H9 (cell line): ENCODE data around the gene SLC17A9. TPM values are rescaled to one million over a fixed set of nuclear protein-coding genes. Genes with fewer than 3 reads are reported as not detected.
A peak's percentile ranks its signal among the peaks of the same experiment; 100 is the strongest.

Experiments used
- DNase-seq: peaks from one replicate; pipeline ENCODE4 v3.0.0-alpha.2; 2017
- H2AFZ ChIP-seq: one replicate; pipeline ENCODE4 v1.6.1; 2013; ENCODE audit warnings: mild to moderate bottlenecking, low read length, control low read depth, moderate library complexity
- H2AK5ac ChIP-seq: 2 replicates; pipeline ENCODE4 v1.6.1; 2013; ENCODE audit warnings: low read length, control low read depth, mixed read lengths; ENCODE audit not compliant: insufficient read length
- H2BK120ac ChIP-seq: one replicate; pipeline ENCODE4 v1.6.1; 2013; ENCODE audit warnings: low read depth, mild to moderate bottlenecking, low read length, control low read depth, inconsistent platforms; ENCODE audit not compliant: poor library complexity, severe bottlenecking
- H2BK12ac ChIP-seq: 2 replicates; pipeline ENCODE4 v1.6.1; 2013; ENCODE audit warnings: low read length, control low read depth, mixed read lengths, low read depth; ENCODE audit not compliant: insufficient read length
- H2BK15ac ChIP-seq: 2 replicates; pipeline ENCODE4 v1.6.1; 2013; ENCODE audit warnings: low read depth, low read length, control low read depth
- H2BK20ac ChIP-seq: one replicate; pipeline ENCODE4 v1.6.1; 2013; ENCODE audit warnings: low read depth, mild to moderate bottlenecking, low read length, control low read depth, inconsistent platforms; ENCODE audit not compliant: poor library complexity, severe bottlenecking
- H2BK5ac ChIP-seq: 2 replicates; pipeline ENCODE4 v1.6.1; 2013; ENCODE audit warnings: low read length, control low read depth, mixed read lengths; ENCODE audit not compliant: insufficient read length
- H3K14ac ChIP-seq: 2 replicates; pipeline ENCODE4 v1.6.1; 2013; ENCODE audit warnings: low read length, control low read depth; ENCODE audit not compliant: insufficient read depth
- H3K18ac ChIP-seq: 2 replicates; pipeline ENCODE4 v1.6.1; 2013; ENCODE audit warnings: low read depth, mild to moderate bottlenecking, mixed read lengths, low read length, control low read depth; ENCODE audit not compliant: insufficient read length
- H3K23ac ChIP-seq: 2 replicates; pipeline ENCODE4 v1.6.1; 2013; ENCODE audit warnings: low read length, control low read depth, mixed read lengths, low read depth; ENCODE audit not compliant: insufficient read length
- H3K23me2 ChIP-seq: 2 replicates; pipeline ENCODE4 v1.6.1; 2013; ENCODE audit warnings: low read depth, mild to moderate bottlenecking, mixed read lengths, low read length, control low read depth; ENCODE audit not compliant: insufficient read length, poor library complexity, severe bottlenecking
- H3K27ac ChIP-seq: 2 replicates; pipeline ENCODE4 v1.5.1; 2013; ENCODE audit warnings: low read length, control low read depth, mixed read lengths, low read depth; ENCODE audit not compliant: insufficient read length
- H3K27me3 ChIP-seq: 2 replicates; pipeline ENCODE4 v1.6.1; 2013; ENCODE audit warnings: low read length, control low read depth, inconsistent platforms; ENCODE audit not compliant: insufficient read depth
- H3K4ac ChIP-seq: 2 replicates; pipeline ENCODE4 v1.6.1; 2013; ENCODE audit warnings: low read depth, mild to moderate bottlenecking, control low read depth, inconsistent platforms, low read length, moderate library complexity
- H3K4me1 ChIP-seq: 2 replicates; pipeline ENCODE4 v1.6.1; 2013; ENCODE audit warnings: low read length, control low read depth, inconsistent platforms; ENCODE audit not compliant: insufficient read depth
- H3K4me2 ChIP-seq: 2 replicates; pipeline ENCODE4 v1.6.1; 2013; ENCODE audit warnings: low read length, control low read depth, mixed read lengths; ENCODE audit not compliant: insufficient read length, insufficient read depth
- H3K56ac ChIP-seq: 2 replicates; pipeline ENCODE4 v1.6.1; 2013; ENCODE audit warnings: low read depth, mild to moderate bottlenecking, mixed read lengths, low read length, control low read depth; ENCODE audit not compliant: insufficient read length
- H3K79me1 ChIP-seq: 2 replicates; pipeline ENCODE4 v1.6.1; 2013; ENCODE audit warnings: low read depth, mild to moderate bottlenecking, moderate library complexity, low read length, control low read depth, inconsistent platforms; ENCODE audit not compliant: insufficient read depth, poor library complexity, severe bottlenecking
- H3K79me2 ChIP-seq: 2 replicates; pipeline ENCODE4 v1.6.1; 2013; ENCODE audit warnings: low read length, control low read depth, inconsistent platforms; ENCODE audit not compliant: insufficient read depth
- H3K9ac ChIP-seq: 2 replicates; pipeline ENCODE4 v1.6.1; 2013; ENCODE audit warnings: low read length, control low read depth, mixed read lengths; ENCODE audit not compliant: insufficient read length; ENCODE audit errors: extremely low read depth
- H3K9me3 ChIP-seq: one replicate; pipeline ENCODE4 v1.6.1; 2013; ENCODE audit warnings: low read depth, low read length, inconsistent platforms; ENCODE audit not compliant: control insufficient read depth
- H3T11ph ChIP-seq: one replicate; pipeline ENCODE4 v1.6.1; 2013; ENCODE audit warnings: mild to moderate bottlenecking, low read length, control low read depth, inconsistent platforms
- H4K20me1 ChIP-seq: one replicate; pipeline ENCODE4 v1.6.1; 2013; ENCODE audit not compliant: control insufficient read depth, insufficient read length, insufficient read depth
- H4K5ac ChIP-seq: 2 replicates; pipeline ENCODE4 v1.6.1; 2013; ENCODE audit warnings: low read depth, mild to moderate bottlenecking, mixed read lengths, low read length, control low read depth; ENCODE audit not compliant: insufficient read length
- H4K8ac ChIP-seq: replicated peaks from 2 replicates; pipeline ENCODE4 v1.6.1; 2013; ENCODE audit warnings: low read length, control low read depth, mixed read lengths, low read depth; ENCODE audit not compliant: insufficient read length
- H4K91ac ChIP-seq: 2 replicates; pipeline ENCODE4 v1.6.1; 2013; ENCODE audit warnings: low read depth, mild to moderate bottlenecking, moderate library complexity, mixed read lengths, low read length, control low read depth; ENCODE audit not compliant: insufficient read length
- H3K27ac Mint-ChIP-seq, 3 experiments: 2 replicates in 2 of 3; 3 replicates in 1 of 3; pipeline ENCODE4 v1.8.0; 2020 to 2021; ENCODE audit warnings: mixed read lengths in 3 of 3, mild to moderate bottlenecking in 1 of 3, moderate library complexity in 1 of 3
- H3K27me3 Mint-ChIP-seq: 2 replicates; pipeline ENCODE4 v1.8.0; 2021; ENCODE audit warnings: low read depth, mild to moderate bottlenecking, moderate library complexity, mixed read lengths
- H3K36me3 Mint-ChIP-seq, 3 experiments: 2 replicates in 2 of 3; 3 replicates in 1 of 3; pipeline ENCODE4 v1.8.0; 2020 to 2021; ENCODE audit warnings: low read depth in 3 of 3, mixed read lengths in 3 of 3; ENCODE audit not compliant: insufficient read depth in 1 of 3
- H3K4me1 Mint-ChIP-seq, 2 experiments: 2 replicates each; pipeline ENCODE4 v1.8.0; 2020; ENCODE audit warnings: mixed read lengths in 2 of 2
- H3K4me3 Mint-ChIP-seq, 2 experiments: 2 replicates in 1 of 2; 3 replicates in 1 of 2; pipeline ENCODE4 v1.8.0; 2020 to 2021; ENCODE audit warnings: mild to moderate bottlenecking in 2 of 2, mixed read lengths in 2 of 2, moderate library complexity in 1 of 2
- H3K9me3 Mint-ChIP-seq, 2 experiments: 2 replicates in 1 of 2; 3 replicates in 1 of 2; pipeline ENCODE4 v1.8.0; 2020; ENCODE audit warnings: mild to moderate bottlenecking in 2 of 2, mixed read lengths in 2 of 2, moderate library complexity in 1 of 2
- WGBS: extraction: QIAGEN DNeasy Blood & Tissue Kit; methylation state at CpG from one replicate; pipeline ENCODE4 v1.1.7; 2013; ENCODE audit warnings: missing lambda C conversion rate, low lambda C conversion rate, mixed read lengths; ENCODE audit not compliant: insufficient read length; ENCODE audit errors: extremely low coverage; 5-methylcytosine and 5-hydroxymethylcytosine counted together
- total RNA-seq: library from RNA; stranded (reverse); gene quantifications from 2 replicates; pipeline ENCODE4 v1.2.1, GENCODE V29; 2021
- TF ChIP-seq, protein P1 (sequence below): fragments of 200-600 bp; sonication (generic); conservative IDR thresholded peaks from 3 replicates; pipeline ENCODE4 v1.8.0; 2021; ENCODE audit warnings: antibody characterized with exemption, mild to moderate bottlenecking

SLC17A9 gene
- total RNA-seq, 1 experiment from 2014 or later: 20.9 TPM

DNA sequence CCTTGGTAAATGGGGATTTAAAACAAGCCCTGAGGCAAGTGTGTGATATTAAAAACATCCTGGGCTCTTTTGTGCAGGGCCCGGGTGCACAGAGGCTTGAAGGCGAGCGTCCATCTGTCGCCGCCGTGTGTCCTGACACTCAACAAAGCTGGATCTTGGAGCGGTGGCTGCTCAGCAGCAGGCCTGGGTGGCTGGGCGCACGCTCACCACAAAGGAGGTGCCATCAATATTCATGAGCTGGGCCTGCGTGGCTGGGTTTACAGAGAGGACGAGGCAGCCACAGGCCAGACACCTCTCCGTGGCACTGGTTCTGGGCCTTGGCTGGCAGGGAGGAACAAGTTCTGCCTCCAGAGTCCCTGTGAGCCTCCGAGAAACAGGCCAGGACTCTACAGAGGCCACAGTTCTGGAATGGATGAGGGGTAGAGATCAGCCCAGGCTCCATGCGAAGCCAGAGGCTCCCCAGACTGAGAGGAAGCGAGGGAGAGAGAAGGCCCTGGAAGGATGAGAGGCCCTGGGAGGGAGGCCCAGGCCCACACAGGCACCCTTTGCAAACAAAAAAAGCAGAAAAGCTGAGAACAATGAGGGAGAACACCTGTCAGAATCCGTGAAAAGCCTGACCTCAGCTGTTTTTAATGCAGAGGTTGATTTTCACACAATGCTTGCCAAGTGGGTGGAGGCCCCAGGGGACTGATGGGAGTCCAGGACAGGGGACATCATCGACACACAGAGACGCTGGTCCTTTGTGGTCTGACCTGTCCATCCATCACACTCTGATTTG lies 32.3 kb downstream of the SLC17A9 start:
- H3K4me2 ChIP-seq: no peak overlapping the region
- H3K9me3 ChIP-seq: no peaks in the 10 kb centered on the region
- no peak overlapping the region for H2BK12ac ChIP-seq
- H3K4ac ChIP-seq: no peak overlapping the region
- no peak overlapping the region for H2BK5ac ChIP-seq
- no peak overlapping the region for H3K18ac ChIP-seq
- TF ChIP-seq, protein P1, sequence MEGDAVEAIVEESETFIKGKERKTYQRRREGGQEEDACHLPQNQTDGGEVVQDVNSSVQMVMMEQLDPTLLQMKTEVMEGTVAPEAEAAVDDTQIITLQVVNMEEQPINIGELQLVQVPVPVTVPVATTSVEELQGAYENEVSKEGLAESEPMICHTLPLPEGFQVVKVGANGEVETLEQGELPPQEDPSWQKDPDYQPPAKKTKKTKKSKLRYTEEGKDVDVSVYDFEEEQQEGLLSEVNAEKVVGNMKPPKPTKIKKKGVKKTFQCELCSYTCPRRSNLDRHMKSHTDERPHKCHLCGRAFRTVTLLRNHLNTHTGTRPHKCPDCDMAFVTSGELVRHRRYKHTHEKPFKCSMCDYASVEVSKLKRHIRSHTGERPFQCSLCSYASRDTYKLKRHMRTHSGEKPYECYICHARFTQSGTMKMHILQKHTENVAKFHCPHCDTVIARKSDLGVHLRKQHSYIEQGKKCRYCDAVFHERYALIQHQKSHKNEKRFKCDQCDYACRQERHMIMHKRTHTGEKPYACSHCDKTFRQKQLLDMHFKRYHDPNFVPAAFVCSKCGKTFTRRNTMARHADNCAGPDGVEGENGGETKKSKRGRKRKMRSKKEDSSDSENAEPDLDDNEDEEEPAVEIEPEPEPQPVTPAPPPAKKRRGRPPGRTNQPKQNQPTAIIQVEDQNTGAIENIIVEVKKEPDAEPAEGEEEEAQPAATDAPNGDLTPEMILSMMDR: no peak
- no peak overlapping the region for H2BK15ac ChIP-seq
- Mint-ChIP-seq H3K4me1 (peaks cover 17 to 52% of the 10 kb centered on the region in 2 experiments), H3K27me3 (peaks cover 30% of the 10 kb centered on the region), H3K27ac (peak overlapping the region in 1 of 3 experiments; percentile 74; a peak in 1 of 7 replicates), H3K9me3 (no peaks in the 10 kb centered on the region), H3K4me3 (peak overlapping the region in 1 of 2 experiments; percentile 48; a peak in 2 of 5 replicates), H3K36me3 (no peaks in the 10 kb centered on the region)
- H3T11ph ChIP-seq: no peak overlapping the region
- no CpG with 5 or more reads among the region's 18 CpGs for WGBS
- H3K4me1 ChIP-seq: peaks cover 6% of the 10 kb centered on the region; the same call in 1 of the 2 replicates
- H3K23ac ChIP-seq: no peak overlapping the region
- no peak overlapping the region for H4K8ac ChIP-seq
- DNase-seq: no peak
- H2AK5ac ChIP-seq: no peak overlapping the region
- no peak overlapping the region for H2BK20ac ChIP-seq
- no peak overlapping the region for H3K27ac ChIP-seq
- no peak overlapping the region for H2BK120ac ChIP-seq
- no peaks in the 10 kb centered on the region for H4K20me1 ChIP-seq
- no peak overlapping the region for H4K91ac ChIP-seq
- H3K56ac ChIP-seq: no peak overlapping the region
- H4K5ac ChIP-seq: no peak overlapping the region
- H3K79me1 ChIP-seq: no peaks in the 10 kb centered on the region
- no peaks in the 10 kb centered on the region for H3K27me3 ChIP-seq
- no peaks in the 10 kb centered on the region for H3K79me2 ChIP-seq
- no peak overlapping the region for H2AFZ ChIP-seq
- no peaks in the 10 kb centered on the region for H3K23me2 ChIP-seq
- H3K9ac ChIP-seq: no peak overlapping the region
- H3K14ac ChIP-seq: no peak overlapping the region
